Measurements from ENCODE around the gene PLA2G4F. TPM values are rescaled to one million over a fixed set of nuclear protein-coding genes. Genes with fewer than 3 reads are reported as not detected.

Gene PLA2G4F
- total RNA-seq, 1 experiment from 2014 or later = 0.05 TPM

GRCh38 chr15:42111924-42112323 lies 44.5 kb downstream of the PLA2G4F start:
- ChIA-PET RAD21 (ENCODE audit: low non-redundant PET in 1 of 2, low total read pairs in 2 of 2, uncharacterized antibody in 2 of 2, unreplicated experiment in 2 of 2) (no interaction called here), POLR2A (no interaction called here), CTCF (no interaction called here)
- Histone ChIP-seq H3K9me3 (ENCODE audit: control insufficient read depth in 1 of 2, insufficient read depth in 1 of 2, low read depth in 1 of 2, low read length in 2 of 2) (no peaks in the 10 kb centered on the region; a peak in 1 of 4 replicates), H3K27me3 (ENCODE audit: insufficient read depth, low read length) (no peaks in the 10 kb centered on the region), H4K20me1 (ENCODE audit: insufficient read depth) (no peaks in the 10 kb centered on the region), H3K4me3 (replicated peaks in 1 of 2; ENCODE audit: low read depth in 1 of 2, low read length in 2 of 2) (no peak overlapping the region), H3K4me2 (ENCODE audit: low read length) (no peak overlapping the region), H3K27ac (ENCODE audit: low read depth, low read length) (no peak overlapping the region), H3K4me1 (ENCODE audit: control insufficient read depth in 1 of 2, insufficient read depth in 2 of 2, low read length in 2 of 2) (peaks cover 0 to 5% of the 10 kb centered on the region in 2 experiments; a peak in 1 of 4 replicates), H2AFZ (ENCODE audit: low read depth, low read length, poor library complexity, severe bottlenecking) (no peak overlapping the region), H3K36me3 (ENCODE audit: control insufficient read depth in 1 of 2, insufficient read depth in 2 of 2, low read length in 2 of 2) (no peaks in the 10 kb centered on the region), H3K79me2 (ENCODE audit: insufficient read depth, low read length) (no peaks in the 10 kb centered on the region), H3K9ac (ENCODE audit: low read length) (no peak overlapping the region), H3K9me2 (ENCODE audit: insufficient read depth) (no peaks in the 10 kb centered on the region)
- no peak for ATAC-seq
- no peak for DNase-seq (ENCODE audit: low read depth, low spot score)
- no TSS peak for BruUV-seq (replicated peaks)
- intact Hi-C loops (cut with micrococcal nuclease) = no loop called here
- no peak for TF ChIP-seq RAD21 (IDR thresholded peaks at IDR 0.05; ENCODE audit: low read depth)
- no peak for TF ChIP-seq ATF3 (IDR thresholded peaks at IDR 0.05)
- no peak for TF ChIP-seq EZH2phosphoT487 (IDR thresholded peaks at IDR 0.05; ENCODE audit: borderline replicate concordance)
- TF ChIP-seq CTCF (IDR thresholded peaks at IDR 0.05 in 2 of 3, conservative IDR thresholded peaks at IDR 0.05 in 1 of 3; ENCODE audit: borderline replicate concordance in 1 of 3, insufficient read depth in 1 of 3, low read depth in 2 of 3, low read length in 2 of 3) = no peak
- no peak for TF ChIP-seq SIN3A (IDR thresholded peaks at IDR 0.05; ENCODE audit: low read depth)
- TF ChIP-seq JUND (IDR thresholded peaks at IDR 0.05) = no peak
- no peak for TF ChIP-seq MAX (IDR thresholded peaks at IDR 0.05)
- TF ChIP-seq TCF7L2 (IDR thresholded peaks at IDR 0.05; ENCODE audit: borderline replicate concordance, extremely low read depth, insufficient read depth, insufficient read length) = no peak

Data from HCT116 (cell line).